C4-2B (cell line): ENCODE measurements around the gene IKBKG.
A peak's percentile ranks its signal among the peaks of the same experiment; 100 is the strongest.
"Not testable (repeated sequence)": the region's sequence is repeated elsewhere in the genome, so short reads cannot be mapped to it uniquely, and the experiment has no call there.

Source experiments
- H3K27ac ChIP-seq: fragments of 450-650 bp; 2 replicates; pipeline ENCODE4 v1.5.1; 2017
- ZFX ChIP-seq: fragments of 450-650 bp; IDR thresholded peaks from 2 replicates; pipeline ENCODE4 v1.6.1; 2017
- TF ChIP-seq, protein P1 (sequence below): fragments of 450-650 bp; conservative IDR thresholded peaks from 2 replicates; pipeline ENCODE4 v1.5.1; 2017; ENCODE audit warnings: mild to moderate bottlenecking

IKBKG gene

DNA sequence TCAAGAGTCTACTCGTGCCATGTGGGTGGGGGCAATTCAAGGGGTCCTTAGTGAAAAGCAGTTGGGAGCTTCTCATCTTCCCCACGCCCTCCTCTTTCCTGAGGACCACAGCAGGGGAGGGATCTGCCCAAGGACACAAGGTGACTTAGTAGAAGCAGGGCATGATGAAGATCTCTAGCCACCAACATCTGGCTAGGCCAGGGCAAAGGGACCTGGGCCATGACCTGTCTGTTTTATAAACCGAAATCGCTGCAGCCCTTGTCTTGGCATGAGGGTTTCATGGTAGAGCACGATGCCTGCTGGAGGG lies 5.9 kb upstream of the IKBKG start:
- peak overlapping the region; percentile 98 for H3K27ac ChIP-seq

DNA sequence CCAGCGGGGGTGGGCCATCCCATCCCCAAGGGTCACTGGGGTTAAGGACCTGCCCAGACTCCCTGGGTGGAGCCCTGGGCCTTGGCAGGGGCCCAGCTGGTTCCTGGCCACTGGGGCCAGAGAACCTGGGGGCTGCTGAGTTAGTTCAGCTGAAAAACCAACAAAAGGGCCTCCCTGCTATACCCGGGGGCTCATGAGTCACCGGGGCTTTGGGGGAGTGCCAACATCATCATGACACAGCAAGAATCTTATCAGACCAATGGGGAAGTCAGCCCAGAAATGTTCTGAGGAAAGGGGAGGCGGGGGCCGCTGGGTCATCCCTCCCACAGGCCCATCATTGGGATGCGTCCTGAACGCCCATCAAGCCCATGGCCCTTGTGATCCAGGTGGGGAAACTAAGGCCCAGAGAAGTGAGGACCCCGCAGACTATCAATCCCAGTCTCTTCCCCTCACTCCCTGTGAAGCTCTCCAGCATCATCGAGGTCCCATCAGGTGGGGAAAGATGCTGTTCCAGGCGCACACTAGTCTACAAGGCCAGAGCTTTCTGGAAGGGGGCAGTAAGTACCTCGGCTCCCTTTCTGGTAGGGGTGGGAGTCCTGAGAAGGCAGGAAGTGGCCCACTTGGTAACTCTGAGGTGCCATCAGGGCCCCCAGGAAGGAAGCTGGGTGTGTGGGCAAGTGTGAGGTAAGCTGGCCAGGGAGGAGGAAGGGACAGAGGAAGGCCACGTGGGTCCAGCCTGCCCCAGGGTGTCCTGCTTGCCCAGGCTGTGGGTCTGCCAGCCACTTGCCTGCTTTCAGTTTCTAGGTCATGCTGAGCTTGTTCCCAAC lies 5.3 kb upstream of the IKBKG start:
- TF ChIP-seq, protein P1, sequence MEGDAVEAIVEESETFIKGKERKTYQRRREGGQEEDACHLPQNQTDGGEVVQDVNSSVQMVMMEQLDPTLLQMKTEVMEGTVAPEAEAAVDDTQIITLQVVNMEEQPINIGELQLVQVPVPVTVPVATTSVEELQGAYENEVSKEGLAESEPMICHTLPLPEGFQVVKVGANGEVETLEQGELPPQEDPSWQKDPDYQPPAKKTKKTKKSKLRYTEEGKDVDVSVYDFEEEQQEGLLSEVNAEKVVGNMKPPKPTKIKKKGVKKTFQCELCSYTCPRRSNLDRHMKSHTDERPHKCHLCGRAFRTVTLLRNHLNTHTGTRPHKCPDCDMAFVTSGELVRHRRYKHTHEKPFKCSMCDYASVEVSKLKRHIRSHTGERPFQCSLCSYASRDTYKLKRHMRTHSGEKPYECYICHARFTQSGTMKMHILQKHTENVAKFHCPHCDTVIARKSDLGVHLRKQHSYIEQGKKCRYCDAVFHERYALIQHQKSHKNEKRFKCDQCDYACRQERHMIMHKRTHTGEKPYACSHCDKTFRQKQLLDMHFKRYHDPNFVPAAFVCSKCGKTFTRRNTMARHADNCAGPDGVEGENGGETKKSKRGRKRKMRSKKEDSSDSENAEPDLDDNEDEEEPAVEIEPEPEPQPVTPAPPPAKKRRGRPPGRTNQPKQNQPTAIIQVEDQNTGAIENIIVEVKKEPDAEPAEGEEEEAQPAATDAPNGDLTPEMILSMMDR, result no peak
- TF ChIP-seq ZFX, result no peak
- peak overlapping the region; percentile 98 for H3K27ac ChIP-seq

More for the DNA sequence above, 5.9 kb upstream of the IKBKG start:
- TF ChIP-seq ZFX, result no peak
- TF ChIP-seq, protein P1, result no peak

DNA sequence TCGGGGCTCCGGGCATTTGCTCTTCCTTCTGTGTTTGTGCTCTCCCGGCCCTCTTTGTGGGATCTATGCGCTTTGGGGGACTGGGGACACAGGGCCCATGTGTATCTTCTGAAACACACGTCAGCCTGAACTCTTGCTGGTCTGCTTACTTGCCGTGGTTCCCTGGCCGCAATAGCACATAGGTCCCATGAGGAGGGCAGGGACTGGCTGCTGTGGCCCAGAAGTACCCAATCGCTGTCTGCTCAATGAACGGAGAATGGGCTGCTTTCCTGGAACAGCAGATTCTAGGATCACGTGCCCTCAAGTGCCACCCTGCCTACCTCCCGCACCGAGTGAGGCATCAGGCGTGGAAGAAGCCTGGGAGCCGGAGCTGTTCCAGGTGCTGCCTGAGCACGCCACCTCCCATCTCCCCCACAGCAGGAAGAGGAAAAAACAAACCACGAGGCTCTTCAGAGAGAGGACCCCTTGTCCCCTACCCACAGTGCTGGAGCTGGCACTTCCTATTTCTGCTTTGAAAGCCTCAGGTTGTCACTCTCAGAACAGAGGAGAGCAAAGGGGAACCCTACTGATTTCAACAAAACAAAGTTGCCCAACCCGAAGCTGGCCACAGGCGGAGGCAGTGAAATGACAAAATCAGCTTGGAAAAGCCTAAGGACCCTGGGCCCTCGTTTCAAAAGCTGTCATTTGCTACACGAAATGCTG lies 4.5 kb upstream of the IKBKG start:
- H3K27ac ChIP-seq, result peak overlapping the region; percentile 98

DNA sequence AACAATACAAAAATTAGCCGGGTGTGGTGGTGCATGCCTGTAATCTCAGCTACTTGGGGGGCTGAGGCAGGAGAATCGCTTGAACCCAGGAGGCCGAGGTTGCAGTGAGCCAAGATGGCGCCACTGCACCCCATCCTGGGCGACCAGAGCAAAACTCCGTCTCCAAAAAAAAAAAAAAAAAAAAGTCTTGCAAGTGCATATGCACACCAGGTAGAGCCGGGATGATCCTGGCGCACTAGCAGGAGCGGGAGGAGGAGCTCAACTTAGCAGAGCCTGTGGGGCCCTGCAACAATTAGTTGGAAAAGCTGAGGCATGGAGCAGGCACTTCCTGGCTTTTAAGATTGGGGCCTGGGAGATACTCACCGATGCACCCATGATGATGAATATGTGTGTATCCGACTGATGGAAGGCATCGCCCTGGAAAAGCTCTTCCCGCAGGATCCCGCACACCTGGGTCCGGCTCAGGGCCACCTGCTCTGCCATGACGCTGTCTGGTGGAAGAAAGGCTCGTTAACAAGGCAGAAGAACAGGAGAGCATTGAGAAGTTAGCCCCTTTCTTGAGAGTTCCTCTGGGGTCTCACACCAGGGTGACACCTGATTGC lies 1.6 kb upstream of the IKBKG start:
- H3K27ac ChIP-seq, result peak overlapping the region; percentile 79
- TF ChIP-seq, protein P1, result no peak
- TF ChIP-seq ZFX, result no peak

More for the DNA sequence above, 4.5 kb upstream of the IKBKG start:
- TF ChIP-seq, protein P1, result no peak
- no peak for TF ChIP-seq ZFX

DNA sequence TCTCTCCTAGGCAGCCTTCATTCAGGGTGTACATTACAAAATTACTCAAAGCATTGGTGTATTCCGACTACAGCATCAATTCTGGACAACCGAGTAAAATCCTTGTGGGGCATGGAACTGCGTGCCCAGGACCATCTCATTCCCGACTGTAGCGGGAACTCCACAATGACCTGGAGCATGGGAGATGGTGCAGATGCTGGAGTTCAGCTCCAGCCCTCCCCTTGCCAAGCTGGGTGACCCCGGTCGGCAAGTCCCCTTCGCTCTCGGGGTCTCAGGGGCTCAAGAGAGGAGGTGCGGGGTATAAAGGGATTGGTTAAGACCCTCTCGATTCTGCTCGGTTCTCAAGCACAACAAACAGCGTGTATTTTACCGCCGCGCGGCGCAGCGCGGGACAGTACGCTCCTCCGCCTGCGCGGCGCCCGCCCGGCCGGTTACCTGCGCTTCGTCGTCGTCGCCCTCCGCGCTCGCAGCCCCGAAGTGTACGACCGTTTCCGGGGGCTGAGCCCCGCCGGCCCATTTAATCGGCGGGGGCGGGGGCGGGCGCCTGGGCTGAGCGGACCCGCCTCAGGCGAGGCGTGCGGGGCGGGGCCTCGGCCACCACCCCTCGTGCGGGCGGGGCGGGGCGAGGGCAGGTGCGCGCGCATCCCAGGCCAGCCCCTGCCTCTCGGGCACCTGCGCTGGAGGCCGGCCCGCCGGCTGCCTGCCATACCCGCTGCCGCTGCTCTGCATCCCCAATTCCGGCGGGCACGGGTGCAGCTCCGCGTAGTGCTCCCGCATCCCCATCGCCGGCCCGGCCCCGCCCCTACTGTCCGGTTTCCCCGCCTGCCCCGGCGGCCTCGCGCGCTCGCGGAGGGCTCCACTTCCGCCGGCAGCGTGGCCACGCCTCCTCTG lies 821 bp upstream of the IKBKG start, which contains the start of gene G6PD:
Gene G6PD (minus strand): TSS at position 493 of the 891 bp plus-strand sequence. CDS start 691 bp downstream, outside the sequence.
- TF ChIP-seq, protein P1, result no peak
- no peak for TF ChIP-seq ZFX
- peak within 1 kb of the TSS; percentile 79 for H3K27ac ChIP-seq

DNA sequence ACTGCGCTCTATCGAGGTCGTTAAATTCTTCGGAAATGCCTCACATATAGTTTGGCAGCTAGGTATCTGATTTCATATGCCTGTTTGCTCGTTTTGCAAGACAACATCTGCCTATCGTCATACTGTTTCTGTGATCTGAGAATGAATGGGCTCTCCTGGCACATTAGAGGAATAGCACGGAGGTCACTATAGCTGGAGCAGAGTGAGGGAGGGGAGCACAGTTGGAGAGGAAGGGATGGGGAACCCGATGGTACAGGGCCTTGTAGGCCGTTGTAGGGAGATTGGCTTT lies 552 bp downstream of the IKBKG start:
- peak overlapping the region; percentile 79 for H3K27ac ChIP-seq
- no peak for TF ChIP-seq ZFX

DNA sequence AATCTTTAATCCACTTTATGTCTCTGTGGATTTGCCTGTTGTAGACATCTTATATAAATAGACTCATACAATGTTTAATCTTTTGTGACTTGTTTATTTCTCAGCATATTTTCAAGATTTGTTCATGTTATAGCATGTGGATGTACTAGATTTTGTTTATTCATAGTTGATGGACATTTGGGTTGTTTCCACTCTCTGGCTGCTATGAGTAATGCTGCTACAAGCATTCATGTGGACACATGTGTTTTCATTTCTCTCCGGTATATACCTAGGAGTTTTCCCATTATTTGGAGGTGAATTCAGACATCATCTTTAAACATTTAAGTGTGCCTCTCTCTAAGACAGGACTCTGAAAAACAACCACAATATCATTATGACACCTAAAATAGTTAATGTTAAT lies 2.3 kb downstream of the IKBKG start:
- no peak for TF ChIP-seq ZFX
- TF ChIP-seq, protein P1, result no peak
- no peak overlapping the region for H3K27ac ChIP-seq

DNA sequence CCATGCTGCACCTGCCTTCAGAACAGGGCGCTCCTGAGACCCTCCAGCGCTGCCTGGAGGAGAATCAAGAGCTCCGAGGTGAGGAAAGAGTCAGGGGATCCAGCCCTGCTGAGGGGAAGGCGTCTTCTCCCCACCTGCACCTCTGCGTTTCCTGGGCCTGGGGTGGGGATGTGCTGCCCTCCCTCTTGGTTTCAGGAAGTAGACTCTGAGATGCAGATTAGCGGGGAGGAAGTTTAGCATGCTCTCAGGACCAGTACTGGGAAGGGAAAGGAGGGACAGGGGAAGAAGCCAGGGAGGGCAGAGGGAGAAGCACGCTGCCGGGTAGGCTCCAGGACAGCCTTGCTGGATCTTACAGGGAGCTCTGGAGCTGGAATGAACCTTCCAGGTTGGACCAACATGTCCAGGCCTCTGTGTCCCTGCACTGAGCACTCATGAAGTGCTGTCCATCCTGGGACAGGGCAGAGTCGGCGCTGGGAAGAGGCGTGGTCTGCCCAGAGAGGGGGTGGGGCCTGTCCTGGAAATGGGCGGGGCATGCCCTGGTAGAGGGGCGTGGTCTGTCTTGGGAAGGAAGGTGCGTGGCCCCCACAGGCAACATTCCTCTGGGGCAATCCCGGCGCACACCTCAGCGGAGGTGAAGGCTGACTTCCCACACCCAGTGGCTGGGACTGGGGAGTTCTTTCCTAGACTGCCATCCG lies 4.8 kb downstream of the IKBKG start:
- H3K27ac ChIP-seq, result not testable (repeated sequence)

DNA sequence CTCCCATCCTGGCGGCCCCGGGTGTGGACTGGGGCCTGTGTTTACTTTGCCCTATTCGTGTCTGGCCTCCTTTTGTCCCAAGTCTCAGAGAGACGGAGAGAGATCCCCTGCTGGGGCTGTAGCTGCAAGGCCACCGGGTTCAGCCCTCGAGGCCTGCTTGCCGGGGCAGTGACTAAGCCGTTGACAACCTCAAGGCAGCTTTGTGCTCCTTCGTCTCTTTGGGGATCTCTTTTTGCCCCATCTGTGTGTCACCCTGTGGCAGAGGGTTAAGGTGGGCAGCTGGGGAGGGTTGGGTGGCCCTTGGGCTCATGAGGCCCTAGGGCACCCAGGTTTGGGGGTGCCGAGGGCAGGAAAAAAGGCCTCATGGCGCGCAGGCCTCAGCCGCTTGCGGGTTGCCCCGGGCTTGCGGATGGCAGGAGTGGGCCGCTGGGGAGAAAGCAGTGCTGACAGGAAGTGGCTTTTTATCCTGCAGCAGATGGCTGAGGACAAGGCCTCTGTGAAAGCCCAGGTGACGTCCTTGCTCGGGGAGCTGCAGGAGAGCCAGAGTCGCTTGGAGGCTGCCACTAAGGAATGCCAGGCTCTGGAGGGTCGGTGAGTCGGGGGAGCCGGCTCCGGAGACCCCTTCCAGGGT lies 10.8 kb downstream of the IKBKG start:
- not testable (repeated sequence) for H3K27ac ChIP-seq

DNA sequence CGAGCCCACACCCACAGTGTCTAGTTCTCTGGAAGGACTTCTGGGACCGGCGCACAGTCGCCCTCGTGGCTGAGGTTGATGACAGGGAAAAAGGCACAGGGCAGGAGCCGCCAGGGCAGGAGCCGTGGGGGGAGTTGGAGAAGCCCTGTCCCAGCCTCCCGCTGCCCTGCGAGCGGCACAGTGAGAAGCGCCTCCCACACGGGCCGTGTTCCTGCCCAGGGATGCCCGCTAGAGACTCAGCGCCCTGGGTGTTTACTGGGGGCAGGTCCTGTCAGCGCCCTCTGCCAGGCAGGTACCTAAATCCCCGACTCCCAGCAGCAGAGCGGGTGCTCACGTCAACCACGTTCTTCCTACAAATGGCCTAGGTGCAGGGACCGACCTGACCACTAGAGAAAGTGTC lies 11.5 kb downstream of the IKBKG start:
- not testable (repeated sequence) for H3K27ac ChIP-seq

DNA sequence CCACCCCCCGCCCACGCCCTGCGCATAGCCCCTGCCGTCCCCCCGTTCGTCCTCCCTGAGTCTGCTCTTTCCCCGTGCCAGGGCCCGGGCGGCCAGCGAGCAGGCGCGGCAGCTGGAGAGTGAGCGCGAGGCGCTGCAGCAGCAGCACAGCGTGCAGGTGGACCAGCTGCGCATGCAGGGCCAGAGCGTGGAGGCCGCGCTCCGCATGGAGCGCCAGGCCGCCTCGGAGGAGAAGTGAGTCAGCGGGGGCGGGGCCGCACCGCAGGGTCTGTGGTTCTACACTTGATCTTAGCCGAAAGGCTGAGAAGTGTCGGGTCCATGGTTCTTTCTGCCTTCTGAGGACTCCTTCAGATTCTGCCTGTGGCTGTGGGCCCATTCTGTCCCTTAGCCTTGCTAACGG lies 12.9 kb downstream of the IKBKG start:
- H3K27ac ChIP-seq, result not testable (repeated sequence)
